HG02642 (cell line): ENCODE data around the gene MRPL54.
"Not testable (repeated sequence)": the region's sequence is repeated elsewhere in the genome, so short reads cannot be mapped to it uniquely, and the experiment has no call there.

Source experiments
- ATAC-seq: cut with Tn5 transposase; IDR thresholded peaks from one replicate; pipeline ENCODE4 v1.9.1; 2021; ENCODE audit warnings: mild to moderate bottlenecking; ENCODE audit not compliant: unreplicated experiment, poor library complexity

The MRPL54 gene

DNA sequence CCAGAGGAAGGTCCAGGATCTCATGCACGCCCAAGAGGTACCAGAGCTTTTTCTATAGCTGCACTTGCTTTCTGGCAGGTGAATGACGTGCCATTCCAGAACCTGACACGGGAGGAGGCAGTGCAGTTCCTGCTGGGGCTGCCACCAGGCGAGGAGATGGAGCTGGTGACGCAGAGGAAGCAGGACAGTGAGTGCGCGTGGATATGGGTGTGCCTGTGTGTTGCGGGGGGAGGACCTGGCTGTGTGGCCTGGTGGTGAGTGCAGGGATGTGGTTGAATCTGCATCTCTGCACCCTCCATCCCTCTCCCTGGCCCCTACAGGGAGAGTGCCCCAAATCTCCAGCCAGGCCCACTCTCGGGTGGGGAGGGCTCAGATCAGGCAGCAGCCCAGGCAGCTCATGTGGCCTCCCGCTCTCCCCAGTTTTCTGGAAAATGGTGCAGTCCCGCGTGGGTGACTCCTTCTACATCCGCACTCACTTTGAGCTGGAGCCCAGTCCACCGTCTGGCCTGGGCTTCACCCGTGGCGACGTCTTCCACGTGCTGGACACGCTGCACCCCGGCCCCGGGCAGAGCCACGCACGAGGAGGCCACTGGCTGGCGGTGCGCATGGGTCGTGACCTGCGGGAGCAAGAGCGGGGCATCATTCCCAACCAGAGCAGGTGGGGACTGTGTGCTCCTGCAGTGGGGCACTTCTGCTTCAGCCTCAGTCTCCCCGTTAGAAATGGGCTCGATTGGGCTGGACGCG lies 23.8 kb upstream of the MRPL54 start:
- no peak for ATAC-seq

DNA sequence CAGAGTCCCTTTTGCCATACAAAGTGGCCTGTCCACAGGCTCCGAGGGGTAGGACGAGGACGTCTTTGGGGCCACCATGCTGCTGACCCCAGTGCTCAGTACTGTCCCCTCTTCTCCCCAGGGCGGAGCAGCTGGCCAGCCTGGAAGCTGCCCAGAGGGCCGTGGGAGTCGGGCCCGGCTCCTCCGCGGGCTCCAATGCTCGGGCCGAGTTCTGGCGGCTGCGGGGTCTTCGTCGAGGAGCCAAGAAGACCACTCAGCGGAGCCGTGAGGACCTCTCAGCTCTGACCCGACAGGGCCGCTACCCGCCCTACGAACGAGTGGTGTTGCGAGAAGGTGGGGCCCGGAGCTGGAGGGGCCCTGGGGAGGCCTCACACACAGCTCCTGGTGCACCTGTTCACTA lies 22.1 kb upstream of the MRPL54 start:
- ATAC-seq, result no peak

DNA sequence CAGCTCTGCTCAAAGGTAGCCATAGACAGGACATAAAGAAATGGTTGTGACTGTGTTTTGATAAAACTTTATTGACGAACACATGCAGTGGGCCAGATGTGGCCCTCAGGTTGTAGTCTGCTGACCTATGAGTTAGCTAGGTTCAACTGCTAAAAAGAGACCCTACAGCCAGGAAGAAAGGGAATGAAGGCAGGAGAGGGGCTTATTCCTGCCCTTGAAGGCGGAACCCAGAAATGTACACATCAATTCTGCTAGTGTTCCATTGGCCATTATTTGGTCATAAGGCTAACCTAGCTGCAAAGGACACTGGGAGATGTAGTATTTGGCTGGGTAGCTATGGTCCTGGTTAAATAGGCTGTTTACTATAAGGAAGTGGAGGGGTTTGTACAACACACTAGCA lies 19.0 kb upstream of the MRPL54 start:
- no peak for ATAC-seq

DNA sequence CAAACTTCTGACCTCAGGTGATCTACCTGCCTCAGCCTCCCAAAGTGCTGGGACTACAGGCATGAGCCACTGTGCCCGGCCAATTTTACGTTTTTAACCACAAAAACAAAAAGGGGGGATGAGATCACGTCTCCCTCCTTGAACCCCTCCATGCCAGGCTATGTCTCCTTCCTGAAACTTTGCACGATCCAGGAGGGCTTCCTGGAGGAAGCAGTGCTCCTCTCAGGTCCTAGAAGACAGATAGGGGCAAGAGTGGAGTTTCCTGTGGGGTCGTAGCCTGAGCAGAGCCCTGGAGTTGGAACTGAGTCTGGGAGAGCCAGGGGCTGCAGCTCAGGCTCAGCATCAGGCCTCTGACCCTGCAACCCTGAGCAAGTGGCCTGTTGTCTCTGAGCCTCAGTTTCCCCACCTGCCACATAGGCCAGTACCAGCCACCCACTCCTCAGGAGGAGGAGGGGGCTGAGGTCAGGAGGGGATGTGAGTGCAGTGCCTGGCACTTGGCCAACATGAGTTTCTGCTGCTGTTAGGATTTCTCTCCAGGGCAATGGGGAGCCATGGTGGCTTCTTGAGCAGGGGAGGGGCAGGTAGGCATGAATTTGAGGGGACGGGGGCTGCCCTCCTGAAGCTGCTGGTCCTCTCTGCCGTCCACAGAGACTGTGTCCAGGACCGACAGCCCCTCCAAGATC lies 17.0 kb upstream of the MRPL54 start:
- ATAC-seq, result no peak

DNA sequence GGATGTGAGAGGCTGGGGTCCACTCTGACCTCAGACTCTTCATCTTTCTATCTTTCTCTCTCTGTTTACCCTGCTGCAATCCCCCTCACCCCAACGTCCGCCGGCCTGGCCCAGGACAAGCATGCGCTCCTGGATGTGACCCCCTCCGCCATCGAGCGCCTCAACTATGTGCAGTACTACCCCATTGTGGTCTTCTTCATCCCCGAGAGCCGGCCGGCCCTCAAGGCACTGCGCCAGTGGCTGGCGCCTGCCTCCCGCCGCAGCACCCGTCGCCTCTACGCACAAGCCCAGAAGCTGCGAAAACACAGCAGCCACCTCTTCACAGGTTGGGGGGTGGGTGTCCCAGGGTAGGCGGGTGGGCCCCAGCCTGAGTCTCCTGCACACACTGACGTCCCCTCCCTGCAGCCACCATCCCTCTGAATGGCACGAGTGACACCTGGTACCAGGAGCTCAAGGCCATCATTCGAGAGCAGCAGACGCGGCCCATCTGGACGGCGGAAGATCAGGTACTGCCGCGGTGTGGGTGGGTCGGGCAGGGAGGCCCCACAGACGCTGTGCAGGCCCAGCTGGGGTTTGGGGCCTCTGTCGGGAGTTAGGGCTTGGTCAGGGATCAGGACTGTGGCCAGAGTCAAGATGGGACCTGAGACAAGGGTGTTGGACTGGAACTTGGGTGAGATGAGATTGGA lies 16.0 kb upstream of the MRPL54 start:
- no peak for ATAC-seq

DNA sequence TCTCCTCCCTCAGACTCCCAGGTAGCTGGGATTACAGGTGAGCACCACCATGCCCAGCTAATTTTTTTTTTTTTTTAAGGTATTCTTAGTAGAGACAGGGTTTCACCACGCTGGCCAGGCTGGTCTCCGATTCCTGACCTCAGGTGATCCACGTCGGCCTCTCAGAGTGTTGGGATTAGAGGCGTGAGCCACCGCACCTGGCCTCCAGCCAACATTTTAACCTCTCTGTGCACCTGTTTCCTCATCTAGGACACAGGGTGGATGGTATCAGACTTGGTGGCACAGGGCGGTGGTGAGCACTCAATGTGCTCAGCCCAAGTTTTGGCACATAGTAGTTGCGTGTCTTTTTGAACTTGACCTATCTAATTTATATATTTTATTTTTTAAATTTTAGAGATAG lies 13.5 kb upstream of the MRPL54 start:
- no peak for ATAC-seq

DNA sequence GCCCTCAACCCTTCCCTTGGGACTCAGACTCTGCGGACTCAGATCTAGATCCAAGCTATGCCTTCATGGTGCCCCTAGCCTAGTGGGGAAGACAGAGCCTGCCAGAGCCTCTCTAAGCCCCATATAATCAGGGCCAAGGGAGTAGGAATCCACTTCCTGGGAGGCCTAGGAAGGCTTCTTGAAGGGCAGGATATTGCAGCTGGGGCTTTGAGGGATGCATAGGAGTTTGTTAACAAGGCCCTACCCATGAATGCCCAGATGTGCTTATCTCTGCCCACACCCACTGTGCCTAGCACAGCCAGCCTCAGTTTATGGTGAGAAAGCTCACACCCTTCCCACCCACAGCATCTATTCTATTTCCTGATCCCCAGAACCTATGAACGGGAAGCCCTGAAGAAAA lies 12.3 kb upstream of the MRPL54 start:
- no peak for ATAC-seq

DNA sequence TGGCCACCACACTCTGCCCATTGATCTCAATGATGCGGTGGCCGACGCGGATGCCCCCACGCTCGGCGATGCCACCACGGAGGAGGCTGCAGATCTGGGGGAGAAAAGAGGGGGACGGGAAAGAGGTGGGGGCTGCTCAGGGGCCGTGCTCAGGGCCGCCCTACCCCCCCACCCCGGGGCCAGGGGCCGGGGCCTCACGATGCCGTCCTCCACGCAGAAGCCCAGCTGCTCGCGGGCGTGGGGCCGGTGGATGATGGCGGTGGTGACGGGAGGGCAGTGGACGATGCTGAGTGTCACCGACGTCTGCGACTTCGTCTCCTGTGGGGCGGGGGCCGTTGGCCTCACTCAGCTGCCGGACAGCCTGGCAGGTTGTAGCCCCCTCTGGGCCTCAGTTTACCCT lies 11.2 kb upstream of the MRPL54 start:
- ATAC-seq, result no peak

DNA sequence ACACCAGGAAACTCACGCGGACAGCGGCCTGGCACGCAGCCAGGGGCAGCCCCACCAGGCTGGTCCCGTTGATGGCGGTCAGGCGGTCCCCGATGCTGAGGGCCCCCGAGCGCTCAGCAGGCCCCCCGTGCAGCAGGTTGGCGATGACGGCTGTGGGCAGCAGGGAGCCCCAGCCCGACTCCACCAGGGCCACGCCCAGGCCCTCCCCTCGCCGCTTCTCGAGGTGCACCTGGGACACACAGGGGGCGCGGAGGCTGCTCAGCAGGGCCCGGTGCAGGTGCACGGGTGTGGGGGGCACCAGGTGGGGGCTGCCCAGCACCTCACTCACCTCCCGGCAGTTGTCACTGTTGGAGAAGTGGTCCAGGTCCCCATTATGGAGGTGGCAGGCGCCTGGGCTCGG lies 10.0 kb upstream of the MRPL54 start:
- ATAC-seq, result no peak

DNA sequence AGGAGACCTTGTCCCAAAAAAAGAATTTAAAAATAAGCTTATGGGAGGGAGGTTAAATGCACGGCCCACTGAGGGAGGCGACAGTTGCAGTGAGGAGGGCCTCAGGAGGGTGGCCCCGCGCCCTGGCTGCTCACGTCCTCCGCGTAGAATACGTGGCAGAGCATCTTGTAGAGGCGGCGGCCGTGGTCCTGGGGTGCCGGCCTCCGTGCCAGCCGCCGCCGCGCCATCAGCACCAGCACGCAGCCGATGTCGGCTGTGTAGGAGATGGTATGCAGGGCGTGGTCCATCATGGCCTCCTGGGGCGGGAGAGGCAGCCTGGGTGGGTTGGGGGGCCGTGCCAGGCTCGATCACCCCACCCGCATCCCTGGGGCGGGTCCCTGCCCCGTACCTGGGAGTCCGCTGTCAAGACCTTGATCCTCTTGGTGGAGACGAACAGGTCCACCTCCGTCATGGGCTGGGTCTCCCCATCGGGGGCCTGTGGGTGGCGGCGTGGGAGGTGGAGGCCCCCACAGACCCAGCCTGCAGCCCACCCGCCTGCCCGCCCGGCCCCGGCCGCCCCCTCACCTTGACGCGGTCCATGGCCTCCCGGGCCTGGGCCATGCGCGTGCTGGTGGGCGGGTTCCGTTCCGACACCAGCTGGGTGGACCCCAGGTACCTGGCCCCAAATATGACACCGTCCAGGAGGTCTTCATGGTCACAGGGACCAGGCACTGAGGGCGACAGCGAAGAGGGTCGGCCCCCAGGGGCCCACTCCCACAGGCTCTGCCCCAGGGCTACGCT lies 8.7 kb upstream of the MRPL54 start:
- ATAC-seq, result no peak

DNA sequence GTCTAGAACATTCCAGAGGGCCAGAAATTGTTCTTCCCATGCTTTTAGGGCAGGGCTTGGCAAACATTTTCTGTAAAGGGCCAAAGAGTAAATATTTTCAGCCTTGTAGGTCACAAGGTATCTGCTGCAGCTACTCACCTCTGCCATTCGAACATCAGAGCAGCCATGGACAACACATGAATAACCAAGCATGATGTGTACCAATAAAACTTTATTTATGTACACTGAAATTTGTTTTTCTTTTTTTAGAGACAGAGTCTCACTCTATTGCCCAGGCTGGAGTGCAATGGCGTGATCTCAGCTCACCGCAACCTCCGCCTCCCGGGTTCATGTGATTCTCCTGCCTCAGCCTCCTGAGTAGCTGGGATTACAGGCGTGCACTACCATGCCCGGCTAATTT lies 4.8 kb upstream of the MRPL54 start:
- not testable (repeated sequence) for ATAC-seq

DNA sequence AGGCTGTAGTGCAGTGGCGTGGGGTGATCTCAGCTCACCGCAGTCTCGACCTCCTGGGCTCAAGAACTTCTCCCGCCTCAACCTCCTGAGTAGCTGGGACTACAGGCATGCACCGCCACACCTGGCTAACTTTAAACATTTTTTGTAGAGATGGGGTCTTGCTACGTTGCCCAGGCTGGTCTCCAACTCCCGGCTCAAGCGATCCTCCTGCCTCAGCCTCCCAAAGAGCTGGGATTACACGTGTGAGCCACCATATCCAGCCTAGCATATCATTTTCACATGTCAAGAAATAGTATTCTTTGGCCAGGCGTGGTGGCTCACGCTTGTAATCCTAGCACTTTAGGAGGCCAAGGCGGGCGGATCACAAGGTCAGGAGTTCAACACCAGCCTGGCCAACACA lies 4.2 kb upstream of the MRPL54 start:
- ATAC-seq, result not testable (repeated sequence)

DNA sequence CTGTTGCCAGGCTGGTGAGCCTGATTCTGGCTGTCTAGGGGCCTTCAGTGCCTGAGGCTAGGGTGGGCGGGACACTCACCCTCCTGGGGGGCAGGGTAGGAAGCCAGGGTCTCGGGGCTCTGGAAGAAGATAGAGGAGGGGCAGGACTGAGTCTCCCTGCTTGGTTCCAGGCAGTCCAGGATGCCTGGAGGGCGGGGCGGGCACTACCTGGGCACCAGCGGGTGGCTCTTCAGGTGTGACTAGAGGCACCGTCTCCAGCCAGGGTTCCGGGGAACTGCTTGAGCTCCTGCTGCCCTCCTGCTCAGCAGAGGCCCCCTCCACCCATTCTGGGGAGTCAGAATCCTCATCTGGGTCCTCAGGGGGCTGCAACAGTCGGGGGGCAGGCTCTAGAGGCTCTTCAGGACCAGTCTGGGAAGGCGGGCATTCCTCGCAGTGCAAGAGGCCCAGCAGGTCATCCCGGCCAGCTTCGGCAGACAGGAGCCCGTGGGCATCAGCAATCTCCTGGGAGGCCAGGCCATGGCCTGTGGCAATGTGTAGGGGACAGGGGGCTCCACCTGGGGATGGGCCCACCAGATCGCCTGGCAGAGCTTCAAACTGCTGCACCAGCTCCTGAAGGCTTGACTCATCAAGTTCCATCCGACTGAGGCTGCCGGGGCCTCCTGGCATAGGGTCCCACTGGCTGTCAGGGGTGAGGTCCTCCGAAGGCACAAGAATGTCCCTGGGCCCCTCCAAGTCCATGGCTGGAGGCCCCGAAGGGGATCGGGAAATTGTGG lies 2.8 kb upstream of the MRPL54 start:
- no peak for ATAC-seq

DNA sequence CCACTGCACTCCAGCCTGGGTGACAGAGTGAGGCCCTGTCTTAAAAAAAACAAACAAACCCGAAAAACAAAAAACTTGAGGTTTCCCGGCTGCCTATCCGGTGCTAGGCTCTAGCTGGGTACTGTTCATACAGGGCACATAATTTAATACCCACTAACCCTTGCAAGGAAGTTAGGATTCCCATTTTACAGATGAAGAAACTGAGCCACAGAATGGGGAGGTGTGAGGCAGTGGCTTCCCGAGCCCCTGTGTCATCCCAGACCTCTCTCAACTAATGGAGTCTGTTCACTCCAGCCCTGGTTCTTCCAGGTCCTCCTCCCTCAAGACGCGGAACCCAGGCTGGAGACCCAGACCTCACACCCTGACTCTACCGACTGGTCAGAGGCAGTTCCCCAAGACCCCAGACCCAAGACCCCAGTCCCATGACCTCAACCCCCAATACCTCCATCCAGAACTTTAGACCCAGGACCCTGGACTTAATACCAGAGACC lies 1.6 kb upstream of the MRPL54 start:
- no peak for ATAC-seq

DNA sequence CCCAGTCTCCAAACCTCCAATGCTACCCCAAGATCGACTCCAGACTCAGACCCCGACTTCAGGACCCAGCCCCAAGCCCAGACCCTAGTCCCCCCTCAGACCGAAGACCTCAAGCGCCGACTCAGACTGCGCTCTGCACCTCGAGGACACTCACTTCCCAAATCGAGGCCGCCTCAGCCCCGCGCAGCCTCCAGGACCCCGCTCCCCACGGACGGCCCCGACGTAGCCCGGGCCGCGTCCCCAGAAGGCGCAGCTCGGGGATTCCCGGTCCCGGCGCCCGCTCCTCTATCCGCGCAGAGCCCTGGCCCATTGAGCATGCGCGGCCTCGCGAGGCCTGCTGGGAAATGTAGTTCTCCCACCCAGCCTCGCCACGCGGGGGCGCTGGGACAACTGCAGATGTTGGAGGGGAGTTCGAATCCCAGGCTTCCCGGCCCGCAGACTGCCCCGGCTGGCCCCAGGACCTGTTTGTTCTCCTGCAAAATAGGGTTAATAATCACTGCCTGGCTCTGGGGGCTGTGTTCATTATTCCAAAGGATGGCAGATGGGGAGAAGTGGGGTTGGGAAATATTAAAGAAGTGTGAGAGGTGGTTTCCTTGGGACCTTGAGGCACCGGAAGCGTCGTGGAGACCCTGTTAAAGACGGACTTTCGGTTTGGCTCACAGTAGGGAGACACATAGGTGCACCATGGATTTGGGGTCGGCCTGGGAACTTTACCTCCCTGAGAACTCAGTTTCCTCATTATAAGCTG lies 926 bp upstream of the MRPL54 start, which contains the start of gene APBA3:
Gene APBA3 (minus strand): TSS at position 311 of the 748 bp plus-strand sequence. CDS start 1,428 bp downstream, outside the sequence.
- peak; percentile 60 for ATAC-seq

DNA sequence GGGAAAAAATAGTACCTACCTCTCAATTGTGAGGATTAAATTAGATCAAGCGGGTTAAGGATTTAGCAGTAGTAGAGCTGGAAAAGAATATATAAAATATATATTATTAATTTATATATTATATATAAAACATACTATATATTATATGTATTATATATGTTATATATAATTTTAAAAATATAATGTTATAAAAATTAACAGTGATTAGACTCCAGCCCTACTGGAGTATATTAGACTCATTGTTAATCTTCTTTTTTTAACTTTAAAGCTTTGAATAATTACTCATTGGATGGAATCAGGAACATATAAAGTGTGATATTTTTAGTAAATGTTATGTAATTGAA lies 380 bp upstream of the MRPL54 start:
- no peak for ATAC-seq

DNA sequence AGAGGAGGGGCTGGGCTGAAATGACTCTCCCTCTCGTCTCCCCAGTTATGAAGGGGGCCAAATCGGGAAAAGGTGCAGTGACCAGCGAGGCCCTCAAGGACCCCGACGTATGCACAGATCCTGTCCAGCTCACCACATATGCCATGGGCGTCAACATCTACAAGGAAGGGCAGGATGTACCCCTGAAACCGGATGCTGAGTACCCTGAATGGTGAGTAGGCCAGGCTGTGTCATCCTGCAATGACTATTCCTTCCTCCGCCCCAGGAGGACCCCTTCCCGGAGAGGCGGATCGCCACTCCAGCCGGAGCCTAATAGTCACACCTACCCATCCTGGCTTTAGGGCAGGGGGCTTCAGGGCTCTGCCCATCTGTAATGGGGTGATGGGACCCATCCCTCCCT lies 2.6 kb downstream of the MRPL54 start:
- no peak for ATAC-seq

DNA sequence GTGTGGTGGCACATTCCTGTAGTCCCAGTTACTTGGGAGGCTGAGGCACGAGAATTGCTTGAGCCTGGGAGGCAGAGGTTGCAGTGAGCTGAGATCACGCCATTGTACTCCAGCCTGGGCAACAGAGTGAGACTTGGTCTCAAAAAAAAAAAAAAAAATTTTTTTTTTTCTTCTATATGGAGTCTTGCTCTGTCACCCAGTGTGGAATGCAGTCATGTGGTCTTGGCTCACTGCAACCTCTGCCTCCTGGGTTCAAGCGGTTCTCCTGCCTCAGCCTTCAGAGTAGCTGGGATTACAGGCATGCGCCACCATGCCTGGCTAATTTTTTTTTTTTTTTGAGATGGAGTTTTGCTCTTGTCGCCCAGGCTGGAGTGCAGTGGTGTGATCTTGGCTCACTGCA lies 3.3 kb downstream of the MRPL54 start:
- not testable (repeated sequence) for ATAC-seq

DNA sequence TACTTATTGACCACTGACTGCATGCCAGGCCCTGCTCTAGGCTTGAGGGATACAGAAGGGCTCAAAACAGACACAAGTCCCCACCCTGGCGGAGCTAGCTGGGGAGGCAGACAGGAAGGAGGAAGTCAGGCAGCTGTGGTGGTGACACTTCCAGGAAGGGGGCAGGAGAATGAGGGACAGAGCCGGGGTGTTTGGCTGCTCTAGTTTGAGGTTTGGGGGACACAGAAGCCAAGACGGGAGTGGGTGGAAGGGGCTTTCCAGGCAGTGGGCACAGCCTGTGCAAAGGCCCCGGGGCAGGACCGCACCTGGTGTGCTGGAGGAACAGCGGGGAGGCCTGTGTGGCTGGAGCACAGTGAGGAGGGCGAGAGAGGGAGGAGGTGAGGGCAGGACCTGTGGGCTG lies 4.0 kb downstream of the MRPL54 start:
- ATAC-seq, result no peak
